ENCODE data around the gene MYMK. TPM values are rescaled to one million over a fixed set of nuclear protein-coding genes. Genes with fewer than 3 reads are reported as not detected.

The MYMK gene
- total RNA-seq, 2 experiments from 2014 or later = not detected

DNA sequence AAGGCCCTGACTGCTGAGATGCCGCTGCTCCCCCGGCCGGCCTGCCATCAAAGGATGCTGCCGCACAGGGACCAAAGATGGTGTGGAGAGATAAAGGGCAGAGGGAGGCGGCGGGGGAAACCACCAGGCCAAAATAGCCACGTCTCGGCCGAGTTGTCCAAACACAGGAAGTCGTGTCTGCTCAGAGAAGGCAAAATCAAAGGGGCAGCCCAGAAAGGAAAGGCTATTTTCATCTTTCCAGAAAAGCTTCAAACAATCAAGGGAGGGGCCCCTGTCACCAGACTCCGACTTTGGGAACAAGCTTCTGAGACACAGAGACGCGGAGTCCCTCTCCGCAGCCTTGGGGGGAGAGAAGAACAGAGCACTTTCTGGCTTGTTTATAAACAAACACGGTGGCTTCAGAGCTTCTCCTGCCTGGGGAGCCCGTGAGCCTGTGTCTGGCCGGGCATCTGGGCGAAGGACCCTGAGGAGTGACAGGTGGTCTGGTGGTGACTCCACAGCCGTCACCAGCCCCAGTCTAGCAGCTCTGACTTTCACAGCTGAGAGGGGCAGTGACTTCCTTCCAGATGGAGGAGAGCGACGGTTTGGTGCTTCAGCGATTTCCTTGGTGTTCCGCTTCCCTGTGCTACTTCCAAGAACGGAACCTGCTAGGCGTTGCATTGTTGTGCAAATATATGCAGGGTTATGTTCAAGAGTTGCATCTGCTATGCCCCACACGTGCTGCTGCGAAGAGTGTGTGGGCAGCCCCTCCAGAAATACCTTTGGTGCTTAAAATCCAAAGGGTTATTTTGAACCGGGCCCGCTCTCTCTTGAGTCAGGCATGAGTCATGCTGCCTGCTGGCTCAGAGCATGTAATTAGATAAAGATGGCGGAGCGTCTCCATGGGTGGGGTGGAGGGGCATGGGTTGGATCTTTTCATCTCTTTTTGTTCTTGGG is 33.7 kb upstream of the MYMK start:
- ChIA-PET CTCF (interaction anchor here (1.2 kb wide), 1 partner anchor 31 kb away, joined by 3 read pairs; no protein-coding TSS in a partner anchor), POLR2A (no interaction called here)

DNA sequence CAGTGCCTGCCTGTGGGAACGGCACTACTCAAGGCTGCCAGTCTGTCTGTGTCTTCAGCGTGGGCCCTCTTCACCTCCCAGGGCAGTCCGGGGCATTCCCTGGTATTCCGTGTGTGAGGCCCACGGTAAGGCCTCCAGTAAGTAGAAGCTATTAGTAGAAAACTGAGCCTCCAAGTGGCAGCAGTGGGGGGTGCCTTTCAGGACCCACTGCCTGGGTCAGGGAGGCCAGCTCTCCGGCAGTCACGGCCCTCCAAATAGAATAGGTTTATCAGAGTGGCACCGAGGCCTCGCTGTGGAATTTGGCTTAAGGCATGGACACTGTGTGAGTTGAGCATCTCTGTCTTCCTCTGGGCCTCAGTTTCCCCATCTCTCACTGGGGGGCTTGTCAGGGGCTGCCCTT is 32.8 kb upstream of the MYMK start:
- POLR2A ChIA-PET = no interaction called here
- CTCF ChIA-PET = interaction anchor here (1.2 kb wide), 1 partner anchor 32 kb away, joined by 3 read pairs; no protein-coding TSS in a partner anchor

DNA sequence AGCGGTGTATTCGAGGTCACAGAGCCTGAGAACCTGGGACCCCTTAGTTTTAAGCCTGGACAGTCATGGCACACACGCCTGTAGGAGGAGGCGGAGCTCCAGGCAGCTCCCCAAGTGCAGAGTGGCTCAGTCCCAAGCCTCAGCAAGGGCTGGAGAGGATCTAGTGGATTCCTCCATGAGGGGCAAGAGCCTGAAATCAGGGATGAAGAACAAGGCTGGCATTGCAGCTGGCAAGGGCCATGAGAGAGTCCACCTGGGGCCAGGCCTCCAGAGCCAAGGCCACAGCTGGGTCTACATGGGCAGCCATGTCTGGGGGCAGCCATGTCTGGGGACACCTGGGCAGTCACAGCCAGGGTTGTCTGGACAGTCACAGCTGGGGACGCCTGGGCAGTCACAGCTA is 31.6 kb upstream of the MYMK start:
- POLR2A ChIA-PET = no interaction called here
- CTCF ChIA-PET = no interaction called here

DNA sequence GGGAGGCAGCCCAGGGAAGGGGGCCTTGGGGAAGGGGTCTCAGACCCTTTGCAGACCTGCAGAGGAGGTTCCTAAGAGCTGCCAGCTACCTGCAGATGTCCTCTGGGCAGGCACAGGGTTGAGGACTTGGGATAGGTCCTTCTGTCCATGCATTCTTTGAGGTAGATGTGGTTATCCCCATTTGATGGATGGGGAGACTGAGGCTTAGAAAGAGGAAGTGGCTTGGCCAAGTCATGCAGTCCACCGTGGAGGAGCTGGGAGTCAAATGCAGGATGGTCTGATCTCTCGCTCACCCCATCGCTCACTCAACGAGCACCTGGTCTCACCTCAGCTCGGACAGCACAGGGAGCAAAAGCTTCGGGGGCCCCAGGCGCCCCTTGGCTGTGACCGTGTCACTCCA is 30.0 kb upstream of the MYMK start:
- CTCF ChIA-PET = no interaction called here
- POLR2A ChIA-PET = no interaction called here

DNA sequence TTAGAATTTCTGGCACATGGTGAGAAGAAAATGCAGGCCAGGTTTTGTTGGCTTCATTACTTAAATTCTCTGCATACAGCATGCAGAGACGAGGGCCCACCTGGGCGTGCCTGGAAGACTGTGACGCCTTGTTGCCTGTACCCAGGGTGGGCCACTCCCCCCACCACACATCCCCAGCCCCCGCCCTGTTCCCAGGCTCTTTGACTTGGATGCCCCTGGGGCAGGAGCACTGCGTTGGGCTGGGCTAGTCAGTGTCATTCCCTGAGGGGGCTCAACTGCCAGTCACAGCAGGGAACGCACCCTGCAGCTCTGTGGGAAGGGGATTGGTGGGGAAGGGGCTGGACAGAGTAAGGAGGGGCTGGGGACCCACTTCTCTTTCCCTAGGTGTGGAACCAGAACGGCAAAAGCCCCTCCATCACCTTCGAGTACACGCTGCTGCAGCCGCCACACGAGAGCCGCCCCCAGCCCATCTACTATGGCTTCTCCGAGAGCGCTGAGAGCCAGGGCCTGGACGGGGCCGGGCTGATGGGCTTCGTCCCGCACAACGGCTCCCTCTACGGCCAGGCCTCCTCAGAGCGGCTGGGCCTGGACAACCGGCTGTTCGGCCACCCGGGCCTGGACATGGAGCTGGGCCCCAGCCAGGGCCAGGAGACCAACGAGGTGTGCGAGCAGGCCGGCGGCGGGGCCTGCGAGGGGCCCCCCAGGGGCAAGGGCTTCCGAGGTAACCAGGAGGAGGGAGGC is 29.4 kb upstream of the MYMK start:
- ChIA-PET CTCF (no interaction called here), POLR2A (no interaction called here)

DNA sequence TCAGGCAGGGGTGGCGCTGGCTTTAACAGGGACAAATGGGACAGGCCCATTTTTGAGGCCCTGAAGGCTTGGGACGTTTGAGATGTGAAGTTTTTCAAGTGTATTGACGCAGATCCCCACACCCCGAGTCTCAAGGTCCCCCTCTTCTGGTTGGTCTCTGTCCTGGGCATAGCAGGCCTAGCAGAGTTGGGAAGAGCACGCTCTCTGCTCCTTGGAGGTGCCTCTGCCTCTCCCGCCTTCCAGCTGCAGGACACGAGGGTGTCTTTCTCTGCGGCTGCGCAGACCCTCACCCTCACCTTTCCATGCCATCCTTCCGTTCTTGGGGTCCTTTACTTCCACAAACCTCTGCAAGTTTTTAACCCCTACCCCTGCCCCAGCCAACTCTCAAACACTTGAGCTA is 28.4 kb upstream of the MYMK start:
- CTCF ChIA-PET = no interaction called here

DNA sequence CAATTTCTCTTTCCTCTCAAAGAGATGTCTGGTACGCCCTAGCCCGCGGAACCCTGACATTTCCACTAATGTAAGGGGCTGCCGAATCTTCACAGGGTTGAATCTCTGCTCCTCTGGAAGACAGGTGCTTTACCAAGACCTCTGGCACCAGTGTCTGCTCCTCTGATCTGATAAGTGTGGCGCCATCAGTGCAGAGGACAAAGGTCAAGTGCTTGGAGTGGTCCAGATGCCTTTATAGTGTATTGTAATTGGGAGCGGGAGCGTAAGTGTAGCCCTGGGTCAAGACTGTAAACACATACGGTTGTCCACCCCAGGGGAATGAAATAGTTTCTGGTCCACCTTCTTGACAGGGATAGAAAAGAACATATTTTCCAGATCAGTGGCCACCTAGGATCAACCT is 27.5 kb upstream of the MYMK start:
- CTCF ChIA-PET = no interaction called here
- POLR2A ChIA-PET = no interaction called here

More for the DNA sequence above, 28.4 kb upstream of the MYMK start:
- POLR2A ChIA-PET = no interaction called here

DNA sequence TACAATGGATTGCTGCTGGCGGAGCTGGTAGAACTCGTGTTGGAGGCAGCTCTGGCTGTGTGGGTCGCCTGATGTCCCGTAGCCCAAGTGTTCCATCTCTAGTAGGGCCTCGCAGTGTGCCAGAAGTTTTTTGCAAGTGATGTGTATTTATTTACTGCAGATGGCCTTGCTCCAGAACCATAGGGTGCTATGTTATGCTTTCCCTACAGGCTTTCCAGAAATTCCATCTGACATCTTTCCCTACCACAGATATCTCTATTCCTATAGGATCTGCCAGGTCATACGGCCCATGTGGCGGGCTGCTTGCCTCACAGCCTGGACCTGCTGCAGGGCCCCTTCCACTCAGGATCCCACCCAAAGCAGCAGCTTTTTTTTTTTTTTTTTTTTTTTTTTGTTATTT is 26.7 kb upstream of the MYMK start:
- CTCF ChIA-PET = interaction anchor here (0.8 kb wide), 1 partner anchor 388 kb away, joined by 3 read pairs; no protein-coding TSS in a partner anchor
- POLR2A ChIA-PET = no interaction called here

DNA sequence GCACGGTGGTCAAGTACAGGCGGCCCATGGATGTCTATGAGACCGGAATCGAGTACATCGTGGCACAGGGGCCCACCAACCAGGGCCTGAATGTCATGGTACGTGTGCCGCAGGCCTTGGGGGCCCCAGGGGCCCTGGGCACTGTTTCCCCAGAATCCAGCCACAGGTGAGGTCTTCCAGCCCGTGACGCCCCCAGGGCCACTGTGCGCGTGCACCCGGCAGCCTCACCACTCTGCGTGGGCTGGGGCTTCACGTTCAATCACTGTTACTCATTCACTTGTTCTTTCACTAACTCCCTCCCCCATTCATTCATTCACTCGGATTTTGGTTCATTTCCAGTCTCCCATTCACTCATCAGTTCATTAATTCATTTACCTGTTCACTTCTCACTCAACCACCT is 22.4 kb upstream of the MYMK start:
- ChIA-PET POLR2A (no interaction called here), CTCF (no interaction called here)

DNA sequence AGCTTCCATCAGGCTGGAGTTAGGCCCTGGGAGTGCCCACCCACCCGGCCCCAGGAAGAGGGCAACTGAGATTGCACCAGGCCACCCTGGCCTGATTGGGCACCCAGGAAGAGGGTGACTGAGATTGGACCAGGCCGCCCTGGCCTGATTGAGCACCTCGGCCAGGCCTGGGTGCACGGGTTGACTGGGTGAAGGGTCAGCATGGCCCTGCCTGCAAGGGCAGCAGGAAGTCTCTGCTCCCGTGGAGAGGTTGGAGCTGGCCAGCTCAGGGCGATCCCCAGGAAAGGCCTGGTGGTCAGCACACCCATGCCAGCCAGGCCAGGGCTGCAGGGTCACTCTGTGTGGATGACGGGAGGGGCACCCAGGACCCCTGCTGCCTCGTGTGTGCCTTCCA is 21.5 kb upstream of the MYMK start:
- ChIA-PET POLR2A (no interaction called here), CTCF (no interaction called here)

DNA sequence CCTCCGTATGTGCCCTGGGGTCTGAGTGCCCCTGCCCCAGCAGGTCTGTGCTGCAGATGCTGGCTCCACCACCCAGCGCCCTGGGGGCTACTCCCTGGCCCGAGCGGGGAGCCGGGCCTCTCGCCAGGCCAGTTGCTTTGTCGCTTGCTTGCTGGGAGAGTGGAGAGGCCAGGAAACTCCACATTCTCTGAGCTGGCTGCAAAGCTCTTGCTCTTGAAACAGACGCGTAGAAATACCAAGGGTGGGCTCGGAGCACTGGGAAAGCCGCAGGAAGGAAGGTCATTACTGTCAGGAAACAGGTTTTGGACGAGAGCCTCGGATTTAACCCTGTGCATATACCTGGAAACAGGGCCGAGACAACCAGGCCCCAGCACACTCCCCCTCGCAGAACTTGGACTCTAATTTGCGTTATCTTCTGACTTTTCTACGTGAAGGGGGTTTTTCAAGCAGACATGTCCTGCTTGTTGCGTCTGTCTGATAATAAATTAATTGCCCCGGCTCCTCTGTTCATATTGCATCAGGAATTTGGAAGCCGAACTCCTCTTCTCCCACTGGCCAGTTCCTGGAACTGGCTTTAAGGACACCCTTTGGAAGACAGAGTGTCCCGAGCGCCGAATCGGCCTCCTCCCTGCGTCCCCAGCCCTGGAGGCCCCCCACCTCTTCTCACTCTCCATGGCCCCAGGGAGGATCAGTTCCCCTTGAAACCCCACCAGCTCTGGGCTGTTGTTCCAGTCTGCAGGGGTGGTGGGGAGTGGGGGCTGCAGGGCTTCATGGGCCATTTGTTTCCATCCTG is 20.9 kb upstream of the MYMK start:
- ChIA-PET POLR2A (no interaction called here), CTCF (no interaction called here)

DNA sequence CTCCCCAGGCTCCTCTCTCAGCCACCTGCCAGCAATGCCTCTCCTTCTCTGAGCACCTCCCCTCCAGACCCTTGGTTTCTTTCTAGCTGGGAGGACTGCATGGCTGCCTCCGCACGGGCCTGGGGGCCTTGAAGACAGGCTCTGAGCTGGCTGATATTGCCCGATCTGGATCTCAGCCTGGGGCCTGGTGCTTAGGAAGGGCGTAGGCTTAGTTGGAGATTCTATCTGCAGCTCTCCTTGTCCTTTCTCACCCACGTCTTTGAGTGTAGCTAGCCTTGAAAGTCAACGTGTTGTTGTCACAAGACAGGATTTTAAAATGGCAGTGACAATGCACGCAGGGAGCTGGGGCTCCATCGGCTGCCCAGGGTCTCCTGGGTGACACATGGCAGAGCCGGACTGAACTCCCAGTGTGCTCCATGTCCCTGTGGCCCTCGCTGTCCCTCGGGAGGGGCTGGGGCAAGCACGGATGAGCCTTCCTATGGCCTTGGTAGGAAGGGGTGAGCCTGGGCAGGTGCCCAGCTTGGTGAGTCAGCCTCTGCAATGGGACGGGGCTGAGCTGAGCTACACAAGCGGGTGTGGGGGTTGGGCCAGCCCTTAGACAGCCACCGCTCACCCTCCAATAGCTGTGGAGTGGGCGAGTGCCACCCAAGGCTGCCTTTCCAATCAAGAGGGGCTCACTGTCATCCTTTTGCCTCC is 19.2 kb upstream of the MYMK start:
- CTCF ChIA-PET = no interaction called here

DNA sequence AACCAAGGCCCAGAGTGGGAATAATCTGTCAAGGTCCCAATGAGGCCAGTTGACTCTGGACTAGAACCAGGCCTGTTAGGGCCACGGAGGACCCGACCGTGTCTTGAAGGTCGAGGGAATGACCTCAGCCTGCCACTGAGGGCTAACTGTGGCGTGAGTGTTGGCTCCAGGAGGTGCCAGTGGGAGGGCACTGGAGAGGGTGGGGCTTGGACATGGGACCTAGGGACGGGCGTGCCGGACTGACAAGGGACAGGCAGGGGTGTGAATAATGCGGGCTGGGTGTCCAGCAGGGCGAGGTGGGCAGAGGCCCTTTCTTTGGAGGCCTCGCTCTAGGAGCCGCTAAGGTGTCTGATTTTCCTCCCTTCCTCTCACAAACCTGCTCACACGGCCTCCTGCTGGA is 17.2 kb upstream of the MYMK start:
- ChIA-PET CTCF (no interaction called here), POLR2A (no interaction called here)

More for the DNA sequence above, 19.2 kb upstream of the MYMK start:
- POLR2A ChIA-PET = no interaction called here

DNA sequence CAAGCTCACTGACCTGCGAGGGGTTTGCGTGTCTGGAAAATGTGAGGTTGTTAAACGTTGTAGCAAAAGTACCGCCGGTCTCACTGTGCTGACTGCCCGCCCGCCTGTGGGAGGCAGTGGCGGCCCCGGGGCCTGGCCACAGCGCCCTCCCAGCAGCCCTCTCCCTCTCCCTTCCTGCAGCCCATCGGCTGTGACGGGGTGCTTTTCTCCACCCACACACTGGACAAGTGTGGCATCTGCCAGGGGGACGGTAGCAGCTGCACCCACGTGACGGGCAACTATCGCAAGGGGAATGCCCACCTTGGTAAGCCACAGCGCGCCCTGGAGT is 15.9 kb upstream of the MYMK start:
- ChIA-PET POLR2A (no interaction called here), CTCF (no interaction called here)

DNA sequence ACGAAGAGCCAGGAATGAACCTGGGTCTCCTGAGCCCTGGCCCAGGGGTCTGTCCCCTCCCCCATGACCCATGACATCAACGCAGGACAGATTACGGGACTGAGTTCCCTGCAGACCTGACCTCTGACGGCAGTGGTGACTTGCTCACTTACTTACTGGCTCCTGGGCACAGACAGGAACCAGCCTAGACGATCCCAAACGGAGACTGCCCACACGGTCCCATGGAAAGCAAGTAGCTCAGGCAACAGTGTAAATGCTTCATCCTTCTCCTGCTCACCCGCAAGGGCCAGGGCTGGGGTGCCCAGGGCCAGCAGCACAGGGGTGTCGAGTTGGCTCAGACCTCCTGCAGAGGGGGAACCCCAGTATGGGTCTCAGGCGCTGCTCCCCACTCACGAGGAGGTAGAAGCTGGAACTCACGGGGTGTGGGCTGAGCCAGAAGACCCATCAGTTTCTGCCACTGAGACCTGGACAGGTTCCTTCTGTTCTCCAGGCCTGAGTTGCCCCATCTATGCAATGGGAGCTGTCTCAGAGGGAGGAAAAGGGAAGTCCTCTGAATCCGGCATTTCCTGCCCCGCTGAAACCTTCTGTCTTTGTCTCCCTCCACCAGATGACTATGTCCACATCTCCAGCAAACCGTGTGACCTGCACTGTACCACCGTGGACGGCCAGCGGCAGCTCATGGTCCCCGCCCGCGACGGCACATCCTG is 15.4 kb upstream of the MYMK start:
- POLR2A ChIA-PET = no interaction called here
- CTCF ChIA-PET = no interaction called here

DNA sequence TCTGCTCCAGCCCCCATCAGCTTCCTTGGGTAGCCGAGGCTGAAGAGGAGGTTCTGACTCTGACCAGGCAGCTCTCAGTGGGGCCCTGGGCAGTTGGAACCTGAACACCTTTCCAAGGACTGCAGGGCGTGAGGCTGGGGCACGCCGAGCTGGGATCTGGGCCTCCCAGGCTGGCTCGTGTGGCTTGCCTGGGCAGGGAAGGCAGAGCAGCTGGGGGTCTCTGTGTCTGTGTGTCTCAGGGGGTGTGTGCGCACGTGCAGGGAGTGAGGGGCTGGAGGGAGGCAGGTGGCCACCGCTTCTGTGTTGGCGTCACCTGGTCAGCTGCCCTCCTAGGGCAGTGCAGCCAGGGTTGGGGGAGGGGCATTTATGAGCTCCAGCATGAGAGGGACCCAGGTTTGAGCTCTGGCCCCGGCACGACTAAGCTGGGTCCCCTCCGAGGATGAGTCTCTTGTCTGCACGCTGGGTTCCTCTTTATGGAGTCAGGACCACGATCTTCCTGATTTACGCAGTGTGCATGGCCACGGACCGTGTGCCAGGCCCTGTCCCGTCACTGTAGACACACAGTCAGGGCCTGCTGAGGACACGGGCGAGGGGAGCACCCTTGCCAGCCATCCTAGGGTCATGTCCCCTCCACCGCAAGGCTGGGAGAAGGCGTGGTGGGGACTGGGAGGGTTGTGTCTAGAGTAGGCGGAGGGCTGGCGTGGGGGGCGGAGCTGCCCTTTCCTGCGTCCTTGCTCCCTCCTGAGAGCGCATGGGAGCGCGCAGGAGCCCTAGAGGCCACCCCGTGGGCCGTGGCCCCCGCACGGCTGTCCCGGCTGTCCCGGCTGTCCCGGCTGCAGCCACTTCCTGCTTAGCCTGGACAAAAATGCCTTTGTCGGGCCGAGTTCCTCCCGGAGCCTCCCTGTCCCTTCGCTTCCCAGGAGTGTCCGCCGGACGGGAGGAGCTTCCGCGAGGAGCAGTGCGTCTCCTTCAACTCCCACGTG is 14.4 kb upstream of the MYMK start:
- POLR2A ChIA-PET = no interaction called here
- CTCF ChIA-PET = no interaction called here

DNA sequence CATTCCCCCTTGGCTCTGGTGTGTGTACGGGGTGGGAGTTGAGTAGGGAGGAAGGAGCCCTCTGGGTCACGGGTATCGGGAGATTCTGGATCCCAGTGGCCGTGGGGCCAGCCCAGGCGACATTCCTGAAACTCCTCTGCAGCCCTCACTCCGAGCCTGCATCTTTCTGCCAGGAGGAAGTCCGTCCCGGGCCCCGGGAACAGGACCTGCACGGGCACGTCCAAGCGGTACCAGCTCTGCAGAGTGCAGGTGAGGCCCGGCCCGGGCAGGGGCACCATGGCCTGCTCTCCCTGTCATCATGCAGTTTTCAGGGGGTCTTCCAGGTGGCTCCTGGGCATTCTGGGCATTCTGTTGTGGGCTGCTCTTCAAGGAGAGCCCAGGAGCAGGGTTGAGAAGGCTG is 13.4 kb upstream of the MYMK start:
- POLR2A ChIA-PET = no interaction called here
- CTCF ChIA-PET = no interaction called here

DNA sequence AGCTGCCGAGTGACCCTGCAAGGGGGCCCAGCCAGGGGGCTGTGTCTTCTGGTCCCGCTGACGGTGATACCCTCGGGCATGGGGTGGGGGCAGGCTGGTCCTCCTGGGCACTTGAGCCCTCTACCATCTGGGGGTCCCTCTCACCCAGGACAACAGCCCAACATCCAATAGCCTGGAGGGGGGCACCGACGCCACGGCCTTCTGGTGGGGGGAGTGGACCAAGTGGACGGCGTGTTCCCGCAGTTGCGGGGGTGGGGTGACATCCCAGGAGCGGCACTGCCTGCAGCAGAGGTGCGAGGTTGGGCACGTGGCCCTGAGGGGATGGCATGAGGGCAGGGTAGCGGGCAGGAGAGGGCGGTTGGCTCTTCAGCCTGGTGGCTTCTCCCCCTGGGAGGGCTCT is 12.5 kb upstream of the MYMK start:
- POLR2A ChIA-PET = no interaction called here

More for the DNA sequence above, 12.5 kb upstream of the MYMK start:
- CTCF ChIA-PET = no interaction called here

Data from activated CD8-positive, alpha-beta memory T cell treated with anti-CD3 and anti-CD28 coated beads for 36 hours (primary cell).